Ovary (tissue), 9 donors: Measurements from ENCODE around the gene KIF4B. TPM values are rescaled to one million over a fixed set of nuclear protein-coding genes. Genes with fewer than 3 reads are reported as not detected.

Experiments
- DNase-seq, 5 donors: peaks; one replicate each; pipeline ENCODE4 v3.0.0-alpha.2; 2019 to 2020
- H3K27ac ChIP-seq, 2 donors: fragments of 200-600 bp; one replicate each; pipeline versions ENCODE4 v1.5.1 to v1.8.0; 2019 to 2022
- H3K27me3 ChIP-seq: fragments of 200-600 bp; one replicate; pipeline ENCODE4 v1.8.0; 2022
- H3K36me3 ChIP-seq: fragments of 200-600 bp; sonication (generic); one replicate; pipeline ENCODE4 v1.5.1; 2019
- H3K4me1 ChIP-seq: one replicate; pipeline ENCODE4 v1.8.1; 2013; ENCODE audit warnings: mild to moderate bottlenecking, moderate library complexity; ENCODE audit not compliant: insufficient read depth
- H3K4me3 ChIP-seq: fragments of 200-600 bp; sonication (generic); one replicate; pipeline ENCODE4 v1.5.1; 2017
- H3K9me3 ChIP-seq, 2 donors: fragments of 200-600 bp in 1 of 2; sonication (generic) in 1 of 2; one replicate each; pipeline versions ENCODE4 v1.5.1 to v1.8.1; 2013 to 2019; ENCODE audit warnings: mild to moderate bottlenecking in 1 of 2, moderate library complexity in 1 of 2
- EP300 ChIP-seq: sonication (generic); formaldehyde crosslinking; IDR thresholded peaks from one replicate; pipeline ENCODE4 v1.6.1; 2017; ENCODE audit warnings: antibody characterized with exemption
- POLR2A ChIP-seq: fragments of 450-650 bp; IDR thresholded peaks from one replicate; pipeline ENCODE4 v1.6.1; 2017; ENCODE audit warnings: antibody characterized with exemption, mild to moderate bottlenecking, moderate library complexity
- WGBS, 3 donors: extraction: QIAGEN DNeasy Blood & Tissue Kit in 1 of 3; methylation state at CpG; one replicate each; pipeline versions ENCODE4 v1.1.5 to v1.1.7; 2013 to 2017; 5-methylcytosine and 5-hydroxymethylcytosine counted together
- intact Hi-C, 4 donors: fragments of 100-400 bp; cut with DNase I; formaldehyde crosslinking; loops; one replicate each; pipeline versions ENCODE4 v1.11.0 to v1.15.1; 2022 to 2023
- polyA plus RNA-seq, 2 donors: library from polyadenylated mRNA; stranded (reverse); fragments of 200-250 nt in 1 of 2; fragments of 350-450 nt in 1 of 2; fragmentation: Illumina TruSeq in 1 of 2; extraction: RNeasy Lipid Tissue Mini Kit (QIAGEN cat#74804) in 1 of 2; gene quantifications; one replicate each; pipeline ENCODE4 v1.2.3, GENCODE V29; 2013 to 2014
- total RNA-seq, 7 donors: library from RNA; depleted of rRNA in 2 of 7; stranded (reverse); fragments of >200 nt in 2 of 7; fragmentation: NEBNext Ultra II Directional in 3 of 7; extraction: Animal tissue kit (Norgen Biotek cat#: 25700) in 3 of 7; gene quantifications; one replicate each; pipeline versions ENCODE4 v1.1.0 to v1.2.4, GENCODE V29; 2016 to 2023
- TF ChIP-seq, protein P1 (sequence below), 3 donors: fragments of 450-650 bp in 2 of 3; fragments of 200-600 bp in 1 of 3; IDR thresholded peaks; one replicate each; pipeline versions ENCODE4 v1.5.1 to v1.8.0; 2016 to 2022; ENCODE audit warnings: antibody characterized with exemption in 3 of 3, mild to moderate bottlenecking in 1 of 3
- donor health status: DM: no; HTN: no; CAD: no; lungs with moderate emphysema.
- donor health status: DM: no; HTN: no; CAD: no.
- donor health status: Bipolar disorder and iron deficiency.
- donor health status: DM: yes; HTN: yes; CAD: no.
- donor health status: DM: no; HTN: no; CAD: no.
- donor health status: DM: yes; HTN: yes; CAD: no.

Gene KIF4B
- total and polyA plus RNA-seq, 9 donors: 0.12 to 0.13 TPM; not detected in 7

DNA sequence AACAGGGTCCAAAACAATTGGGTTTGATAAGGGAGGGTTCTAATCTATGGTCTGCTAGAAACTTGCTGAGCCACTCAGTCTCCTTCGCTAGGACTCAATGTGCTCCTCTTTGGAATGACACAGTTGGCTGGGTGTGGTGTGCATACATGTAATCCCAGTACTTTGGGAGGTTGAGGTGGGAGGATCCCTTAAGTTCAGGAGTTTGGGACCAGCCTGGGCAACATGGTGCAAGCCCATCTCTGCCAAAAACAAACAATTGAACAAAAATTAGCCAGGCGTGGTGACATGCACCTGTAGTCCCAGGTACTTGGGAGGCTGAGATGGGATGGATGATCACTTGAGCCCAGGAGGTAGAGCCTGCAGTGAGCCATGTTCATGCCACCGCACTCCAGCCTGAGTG lies 2.7 kb upstream of the KIF4B start:
- H3K27ac ChIP-seq: no peak overlapping the region
- intact Hi-C loops: no loop called here
- WGBS, 3 donors: 91 to 97% (median 92%) methylated on average over 3 of the region's 3 CpGs

DNA sequence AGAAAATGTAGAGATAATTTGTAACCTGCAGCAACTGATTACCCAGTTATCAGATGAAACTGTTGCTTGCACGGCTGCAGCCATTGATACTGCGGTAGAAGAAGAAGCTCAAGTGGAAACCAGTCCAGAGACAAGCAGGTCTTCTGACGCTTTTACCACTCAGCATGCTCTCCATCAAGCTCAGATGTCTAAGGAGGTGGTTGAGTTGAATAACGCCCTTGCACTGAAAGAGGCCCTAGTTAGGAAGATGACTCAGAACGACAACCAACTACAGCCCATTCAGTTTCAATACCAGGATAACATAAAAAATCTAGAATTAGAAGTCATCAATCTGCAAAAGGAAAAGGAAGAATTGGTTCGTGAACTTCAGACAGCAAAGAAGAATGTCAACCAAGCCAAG lies 1.7 kb downstream of the KIF4B start:
- no peak for DNase-seq
- TF ChIP-seq, protein P1, sequence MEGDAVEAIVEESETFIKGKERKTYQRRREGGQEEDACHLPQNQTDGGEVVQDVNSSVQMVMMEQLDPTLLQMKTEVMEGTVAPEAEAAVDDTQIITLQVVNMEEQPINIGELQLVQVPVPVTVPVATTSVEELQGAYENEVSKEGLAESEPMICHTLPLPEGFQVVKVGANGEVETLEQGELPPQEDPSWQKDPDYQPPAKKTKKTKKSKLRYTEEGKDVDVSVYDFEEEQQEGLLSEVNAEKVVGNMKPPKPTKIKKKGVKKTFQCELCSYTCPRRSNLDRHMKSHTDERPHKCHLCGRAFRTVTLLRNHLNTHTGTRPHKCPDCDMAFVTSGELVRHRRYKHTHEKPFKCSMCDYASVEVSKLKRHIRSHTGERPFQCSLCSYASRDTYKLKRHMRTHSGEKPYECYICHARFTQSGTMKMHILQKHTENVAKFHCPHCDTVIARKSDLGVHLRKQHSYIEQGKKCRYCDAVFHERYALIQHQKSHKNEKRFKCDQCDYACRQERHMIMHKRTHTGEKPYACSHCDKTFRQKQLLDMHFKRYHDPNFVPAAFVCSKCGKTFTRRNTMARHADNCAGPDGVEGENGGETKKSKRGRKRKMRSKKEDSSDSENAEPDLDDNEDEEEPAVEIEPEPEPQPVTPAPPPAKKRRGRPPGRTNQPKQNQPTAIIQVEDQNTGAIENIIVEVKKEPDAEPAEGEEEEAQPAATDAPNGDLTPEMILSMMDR (IDR thresholded peaks at IDR 0.05): no peak
- intact Hi-C loops: no loop called here
- H3K4me3 ChIP-seq: no peak overlapping the region
- no peaks in the 10 kb centered on the region for H3K27me3 ChIP-seq
- H3K9me3 ChIP-seq: no peaks in the 10 kb centered on the region
- H3K4me1 ChIP-seq: no peaks in the 10 kb centered on the region
- H3K27ac ChIP-seq: no peak overlapping the region
- 73 to 83% (median 77%) methylated on average over 6 of the region's 6 CpGs for WGBS, 3 donors
- H3K36me3 ChIP-seq: no peaks in the 10 kb centered on the region

More for the DNA sequence above, 2.7 kb upstream of the KIF4B start:
- H3K36me3 ChIP-seq: no peaks in the 10 kb centered on the region
- TF ChIP-seq POLR2A (no peak), EP300 (no peak)
- TF ChIP-seq, protein P1 (IDR thresholded peaks at IDR 0.05): no peak
- no peaks in the 10 kb centered on the region for H3K9me3 ChIP-seq
- H3K27me3 ChIP-seq: no peaks in the 10 kb centered on the region
- no peak for DNase-seq
- H3K4me1 ChIP-seq: no peaks in the 10 kb centered on the region
- no peak overlapping the region for H3K4me3 ChIP-seq

DNA sequence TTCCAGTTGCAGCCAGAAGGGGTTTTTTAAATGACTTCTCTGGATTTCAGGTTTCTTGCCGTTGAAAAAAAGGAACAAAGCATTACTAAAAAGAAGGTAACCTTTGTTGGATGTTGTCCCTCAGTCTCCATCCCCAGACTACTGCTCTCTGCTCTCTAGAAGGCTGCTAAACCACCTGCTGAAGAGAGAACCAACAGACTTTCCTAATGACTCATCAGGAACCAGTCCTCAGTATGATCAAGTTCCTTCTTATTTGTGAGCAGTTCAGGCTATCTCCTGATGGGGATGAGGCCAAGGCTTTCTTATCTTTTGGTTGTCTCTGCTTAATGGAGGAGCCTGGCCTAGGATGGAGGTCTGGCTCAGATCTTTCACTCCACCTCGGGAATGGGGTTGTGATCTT lies 4.1 kb downstream of the KIF4B start:
- no peak overlapping the region for H3K4me3 ChIP-seq

DNA sequence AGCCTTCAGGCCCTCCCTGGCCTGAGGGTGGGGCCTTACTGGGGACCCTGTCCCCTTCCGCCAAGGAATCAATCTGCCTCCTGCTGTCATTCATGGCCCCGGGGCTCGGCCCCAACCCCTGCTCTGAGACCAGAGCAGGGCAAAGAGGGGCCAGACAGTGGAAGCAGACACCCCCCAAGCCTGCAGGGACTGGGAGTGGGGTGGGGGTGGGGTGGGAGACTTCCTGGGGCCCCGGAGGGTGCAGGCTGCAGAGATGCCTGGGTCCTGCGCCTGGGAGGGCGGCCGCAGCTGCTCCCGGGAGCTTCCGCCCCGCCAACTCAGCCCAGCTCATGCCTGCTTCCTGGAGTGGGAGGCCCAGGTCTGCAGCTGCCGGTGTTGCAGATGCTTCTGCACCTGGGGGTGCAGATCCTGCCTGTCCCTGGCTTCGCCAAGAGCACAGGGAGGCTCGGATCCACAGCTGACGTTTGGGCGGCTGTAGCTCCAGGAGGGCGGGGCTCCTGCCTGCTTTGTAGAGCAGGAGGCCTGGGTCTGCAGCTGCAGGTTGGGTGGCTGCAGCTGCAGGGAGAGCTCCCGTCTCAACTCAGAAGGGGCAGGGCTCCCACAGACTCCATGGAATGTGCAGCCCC lies 6.2 kb downstream of the KIF4B start:
- no peak for TF ChIP-seq EP300
- no peak for TF ChIP-seq POLR2A
- TF ChIP-seq, protein P1 (IDR thresholded peaks at IDR 0.05): no peak
- no peaks in the 10 kb centered on the region for H3K36me3 ChIP-seq
- H3K9me3 ChIP-seq: no peaks in the 10 kb centered on the region
- intact Hi-C loops: no loop called here
- 84 to 90% (median 85%) methylated on average over 12 to 17 of the region's 17 CpGs for WGBS, 3 donors
- no peak overlapping the region for H3K4me3 ChIP-seq
- H3K4me1 ChIP-seq: no peaks in the 10 kb centered on the region
- DNase-seq: no peak
- H3K27me3 ChIP-seq: no peaks in the 10 kb centered on the region
- no peak overlapping the region for H3K27ac ChIP-seq

More for the DNA sequence above, 4.1 kb downstream of the KIF4B start:
- no peak for DNase-seq
- 60 to 69% (median 66%) methylated on average over 2 of the region's 2 CpGs for WGBS, 3 donors
- no peaks in the 10 kb centered on the region for H3K36me3 ChIP-seq
- H3K27me3 ChIP-seq: no peaks in the 10 kb centered on the region
- intact Hi-C loops: no loop called here
- no peaks in the 10 kb centered on the region for H3K4me1 ChIP-seq
- H3K9me3 ChIP-seq: no peaks in the 10 kb centered on the region
- TF ChIP-seq, protein P1 (IDR thresholded peaks at IDR 0.05): no peak
- TF ChIP-seq POLR2A: no peak
- no peak for TF ChIP-seq EP300
- H3K27ac ChIP-seq: no peak overlapping the region
